ENCODE data around the gene INO80C.
"Not testable (repeated sequence)": the region's sequence is repeated elsewhere in the genome, so short reads cannot be mapped to it uniquely, and the experiment has no call there.

Gene INO80C

GRCh38 chr18:35512761-35513160 is 15.0 kb upstream of the INO80C start:
- FAIRE-seq = no peak

DNA sequence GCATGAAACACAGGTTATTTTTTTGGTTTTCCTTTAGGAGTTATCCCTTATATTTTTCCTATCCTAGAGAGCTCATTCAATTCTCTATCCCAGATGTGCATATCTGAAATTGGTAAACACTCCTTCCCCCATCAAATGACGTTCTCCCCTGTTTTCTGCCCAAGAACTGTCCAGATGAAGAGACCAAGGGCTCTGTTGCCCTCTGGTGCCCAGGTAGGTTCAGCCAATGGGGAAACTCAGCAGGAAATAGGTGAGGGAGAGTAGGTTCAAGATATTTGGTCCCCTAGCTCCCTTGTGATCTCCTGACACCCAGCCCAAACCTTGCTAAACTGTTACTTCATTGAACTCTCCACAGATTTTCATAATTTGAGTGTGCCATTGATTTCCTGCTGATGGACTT is 14.1 kb upstream of the INO80C start:
- no peak for FAIRE-seq

DNA sequence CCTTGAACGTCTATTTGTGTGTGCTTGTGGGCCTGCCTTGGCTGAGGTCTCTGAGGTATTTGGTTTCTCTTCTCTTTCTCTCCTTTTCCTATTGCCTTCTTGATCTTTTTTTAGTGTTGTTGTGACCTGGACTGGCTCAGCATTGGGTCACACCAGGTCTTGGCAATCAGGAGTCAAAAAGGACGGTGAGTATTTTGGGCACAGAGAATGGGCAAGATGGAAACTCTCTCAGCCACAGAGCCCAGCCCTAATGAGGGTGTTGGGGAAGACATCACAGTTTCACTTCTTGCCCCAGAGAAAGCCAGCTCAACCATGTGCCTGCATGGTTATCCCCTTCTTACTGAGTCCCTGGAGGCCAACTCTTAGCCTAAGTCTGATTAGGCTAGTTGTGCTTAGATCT is 13.7 kb upstream of the INO80C start:
- FAIRE-seq = no peak

- FAIRE-seq = no peak
Observed at GRCh38 chr18:35510076-35510651, 12.4 kb upstream of the INO80C start.

GRCh38 chr18:35508746-35509338 is 11.1 kb upstream of the INO80C start:
- FAIRE-seq = no peak

DNA sequence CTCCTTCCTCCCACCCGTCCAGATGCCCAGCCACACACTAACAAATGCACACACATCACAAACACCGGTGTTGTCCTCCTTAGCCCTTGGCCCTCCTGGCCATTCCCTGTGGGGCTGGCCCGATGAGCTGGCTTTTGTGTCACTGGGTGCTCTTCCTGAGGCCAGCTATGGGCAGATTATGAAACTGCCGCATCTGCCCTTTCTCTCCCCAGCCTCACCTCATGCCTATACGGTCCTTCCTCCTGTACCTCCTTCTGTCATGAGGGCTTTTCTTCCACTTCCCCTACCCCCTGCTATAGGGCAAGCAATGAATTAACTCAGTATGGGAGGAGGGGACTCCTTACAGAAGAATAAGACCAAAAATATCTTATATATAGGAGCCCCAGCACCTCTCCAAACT is 10.3 kb upstream of the INO80C start:
- no peak for FAIRE-seq

- FAIRE-seq = no peak
Observed at GRCh38 chr18:35507623-35508022, 9.9 kb upstream of the INO80C start.

DNA sequence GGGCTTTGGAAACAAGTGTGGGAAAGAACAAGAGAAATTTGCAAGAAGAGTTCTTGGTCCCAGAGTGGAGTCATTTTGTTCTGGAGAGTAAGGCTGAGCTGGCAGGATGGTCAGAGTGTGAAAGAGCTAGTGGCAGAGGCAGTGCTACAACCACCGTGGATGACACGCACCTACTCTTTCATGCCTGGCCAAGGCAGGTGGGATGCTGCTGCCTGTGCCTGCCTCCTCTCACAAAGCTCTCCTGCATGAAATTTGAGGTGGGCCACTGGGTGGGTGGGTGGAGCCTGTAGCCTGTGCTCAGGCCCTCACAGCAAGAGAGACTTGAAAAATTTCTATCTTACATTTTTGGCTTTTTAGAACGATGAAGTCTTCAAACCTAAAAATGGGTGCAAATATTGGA is 9.4 kb upstream of the INO80C start:
- FAIRE-seq = no peak

DNA sequence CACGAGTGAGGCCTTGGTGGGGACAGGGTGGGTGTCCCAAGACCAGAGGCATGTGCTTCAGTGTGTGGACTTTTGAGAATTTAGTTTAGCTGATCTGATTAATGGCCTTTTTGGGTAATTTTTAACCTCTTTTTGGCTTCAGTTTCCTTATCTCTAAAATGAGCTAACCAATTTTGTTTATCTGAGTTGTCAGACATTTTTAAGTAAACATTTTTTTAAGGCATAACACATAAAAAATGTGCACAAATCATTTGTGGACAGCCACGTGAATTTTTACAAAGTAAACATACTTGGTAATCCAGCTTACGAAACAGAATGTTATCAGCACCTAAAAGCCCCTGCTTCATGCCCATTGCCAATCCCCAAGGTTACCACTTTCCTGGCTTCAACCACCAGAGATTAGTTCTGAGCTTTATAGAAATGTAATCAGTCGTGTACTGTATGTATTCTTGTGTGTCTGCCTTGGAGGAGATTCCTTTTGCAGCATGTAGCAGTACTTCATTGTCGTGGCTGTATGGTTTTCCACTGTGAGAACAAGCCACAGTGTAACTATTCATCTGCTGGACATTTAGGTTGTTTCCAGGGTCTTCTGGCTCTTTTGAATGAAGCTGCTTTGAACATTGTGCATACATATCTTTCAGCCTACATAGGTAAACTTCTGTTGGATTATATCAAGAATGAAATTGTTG is 8.4 kb upstream of the INO80C start:
- FAIRE-seq = no peak

DNA sequence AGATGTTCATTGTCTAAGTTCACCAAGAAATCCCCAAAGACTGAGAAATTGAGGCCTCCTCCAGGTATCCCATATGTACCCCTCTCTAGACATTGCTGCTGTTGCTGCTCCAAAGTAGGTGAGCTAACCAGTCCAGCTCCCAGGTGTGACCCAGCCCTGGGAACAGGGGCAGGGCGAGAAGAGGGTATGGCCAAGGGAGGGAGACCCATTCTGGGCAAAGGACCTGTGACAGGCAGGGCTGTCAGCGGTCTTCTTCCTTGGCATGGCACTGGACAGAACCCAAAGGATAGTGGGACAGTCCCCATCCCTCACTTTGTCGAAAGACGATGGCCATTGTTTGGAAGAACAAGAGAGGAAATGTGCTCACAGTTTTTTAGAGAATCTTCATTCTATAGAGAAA is 7.2 kb upstream of the INO80C start:
- no peak for FAIRE-seq

DNA sequence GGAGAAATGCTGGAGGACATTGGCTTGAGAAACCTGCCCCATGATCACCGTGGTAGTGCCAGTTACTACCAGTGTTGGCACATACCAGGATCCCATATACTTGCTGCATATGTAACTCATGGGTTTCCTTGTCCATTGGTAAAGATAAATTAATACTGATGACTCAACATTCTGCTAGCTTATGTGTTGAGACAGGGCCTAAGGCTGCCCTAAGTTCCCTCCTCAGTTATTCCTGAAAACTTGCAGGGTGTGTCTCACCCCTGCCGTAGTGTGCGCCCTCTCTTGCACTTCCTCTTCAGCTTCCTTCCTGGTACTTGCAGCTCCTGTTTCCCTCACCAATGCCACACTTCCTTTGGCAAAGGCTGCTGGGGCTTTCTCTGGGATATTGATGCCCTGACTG is 4.3 kb upstream of the INO80C start:
- FAIRE-seq = no peak

- FAIRE-seq = no peak
Observed at GRCh38 chr18:35501369-35501768, 3.6 kb upstream of the INO80C start.

DNA sequence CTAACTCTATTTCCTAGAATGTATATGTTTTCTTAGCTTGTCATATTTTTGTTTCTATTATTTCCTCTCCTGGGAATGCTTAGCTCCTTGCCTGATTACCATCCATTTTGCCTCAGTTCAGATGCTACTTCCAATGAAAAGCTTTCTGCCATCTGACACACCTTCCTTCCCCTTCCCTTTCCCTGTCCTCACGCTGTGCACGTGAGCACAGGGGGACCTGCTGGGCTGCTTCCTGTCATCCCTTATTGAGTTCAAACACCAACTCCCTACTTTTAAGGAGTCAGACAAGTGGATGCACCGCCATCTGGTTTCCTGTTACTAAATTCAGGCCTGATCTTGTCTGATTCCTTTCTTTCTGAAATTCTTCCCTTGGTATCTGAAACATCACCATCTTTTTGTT is 2.4 kb upstream of the INO80C start:
- FAIRE-seq = no peak

GRCh38 chr18:35497027-35497369 is 762 bp downstream of the INO80C start:
- FAIRE-seq = no peak

GRCh38 chr18:35495536-35496314 is 2.0 kb downstream of the INO80C start:
- FAIRE-seq = no peak

- no peak for FAIRE-seq
Observed at GRCh38 chr18:35494251-35495220, 3.2 kb downstream of the INO80C start.

- FAIRE-seq = no peak
Observed at GRCh38 chr18:35491700-35492077, 6.1 kb downstream of the INO80C start.

DNA sequence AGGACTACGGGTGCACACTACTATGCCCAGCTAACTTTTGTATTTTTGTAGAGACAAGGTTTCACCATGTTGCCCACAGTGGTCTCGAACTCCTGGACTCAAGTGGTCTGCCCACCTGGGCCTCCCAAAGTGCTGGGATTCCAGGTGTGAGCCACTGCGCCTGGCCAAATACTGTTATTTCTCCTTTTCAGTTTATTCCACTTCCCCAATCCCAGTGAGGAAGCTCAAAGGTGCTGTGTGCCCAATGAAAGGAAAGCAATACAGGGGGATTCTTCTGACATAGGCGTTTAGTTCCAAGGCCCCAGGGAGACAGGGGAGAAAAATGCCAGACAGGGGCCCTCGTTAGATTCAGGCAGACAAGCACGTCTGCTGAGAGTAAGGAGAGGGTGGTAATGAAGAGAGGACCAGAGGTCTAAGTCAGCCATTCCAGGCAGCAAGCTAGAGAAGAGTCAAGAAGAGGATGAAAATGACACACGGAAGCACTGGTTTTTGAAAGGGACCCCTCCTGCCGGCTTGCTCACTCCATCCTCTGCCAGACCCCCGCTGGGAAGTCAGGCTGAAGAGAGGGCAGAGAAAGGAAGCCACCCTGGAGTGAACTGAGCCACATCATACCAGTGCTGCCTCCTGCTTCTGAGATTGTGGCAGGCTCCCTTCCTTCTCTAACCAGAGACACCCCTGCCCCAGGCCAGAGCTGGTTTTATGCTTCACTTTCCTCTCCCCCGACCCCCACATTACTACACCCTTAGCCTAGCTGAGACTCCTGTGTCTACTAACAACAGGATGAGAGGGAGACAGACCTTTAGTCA is 6.7 kb downstream of the INO80C start:
- no peak for FAIRE-seq

GRCh38 chr18:35489913-35490490 is 7.8 kb downstream of the INO80C start:
- no peak for FAIRE-seq

DNA sequence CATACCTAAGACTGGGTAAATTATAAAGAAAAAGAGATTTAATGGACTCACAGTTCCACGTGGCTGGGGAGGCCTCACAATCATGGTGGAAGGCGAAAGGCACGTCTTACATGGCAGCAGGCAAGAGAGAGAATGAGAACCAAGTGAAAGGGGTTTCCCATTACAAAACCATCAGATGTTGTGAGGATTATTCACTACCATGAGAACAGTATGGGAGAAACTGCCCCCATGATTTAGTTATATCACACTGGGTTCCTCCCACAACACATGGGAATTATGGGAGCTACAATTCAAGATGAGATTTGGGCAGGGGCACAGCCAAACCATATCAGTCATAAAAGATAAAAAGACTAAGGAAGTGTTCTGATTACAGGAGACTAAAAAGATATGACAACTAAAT is 8.5 kb downstream of the INO80C start:
- FAIRE-seq = not testable (repeated sequence)

- not testable (repeated sequence) for FAIRE-seq
Observed at GRCh38 chr18:35488396-35488795, 9.4 kb downstream of the INO80C start.

DNA sequence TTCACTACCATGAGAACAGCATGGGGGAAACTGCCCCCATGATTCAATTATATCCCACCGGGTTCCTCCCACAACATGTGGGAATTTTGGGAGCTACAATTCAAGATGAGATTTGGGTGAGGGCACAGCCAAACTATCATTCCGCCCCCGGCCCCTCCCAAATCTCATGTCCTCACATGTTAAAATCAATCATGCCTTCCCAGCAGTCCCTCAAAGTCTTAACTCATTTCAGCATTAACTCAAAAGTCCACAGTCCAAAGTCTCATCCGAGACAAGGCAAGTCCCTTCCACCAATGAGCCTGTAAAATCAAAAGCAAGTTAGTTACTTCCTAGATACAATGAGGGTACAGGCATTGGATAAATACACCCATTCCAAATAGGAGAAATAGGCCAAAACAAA is 10.2 kb downstream of the INO80C start:
- FAIRE-seq = not testable (repeated sequence)

Measured in A204.1 (cell line).